GM13977 (cell line): ENCODE measurements around the gene GIT2.
"Not testable (repeated sequence)": the region's sequence is repeated elsewhere in the genome, so short reads cannot be mapped to it uniquely, and the experiment has no call there.

Source experiments
- DNase-seq: peaks from one replicate; pipeline ENCODE4 v3.0.0; 2012; ENCODE audit warnings: low spot score
- in situ Hi-C: fragments of 300-500 bp; cut with MboI; formaldehyde crosslinking; loops from one replicate; pipeline ENCODE4 v1.12.0; 2022; ENCODE audit warnings: low sequenced_read_pairs, low pct_unique_long_range_greater_than_20kb, mixed read lengths, inconsistent platforms; ENCODE audit not compliant: unreplicated experiment
- TF ChIP-seq, protein P1 (sequence below): IDR thresholded peaks from 2 replicates; pipeline ENCODE4 v1.5.1; 2012; ENCODE audit warnings: mild to moderate bottlenecking, control low read depth; ENCODE audit not compliant: insufficient read depth; ENCODE audit errors: extremely low read depth, missing control alignments

Gene GIT2

DNA sequence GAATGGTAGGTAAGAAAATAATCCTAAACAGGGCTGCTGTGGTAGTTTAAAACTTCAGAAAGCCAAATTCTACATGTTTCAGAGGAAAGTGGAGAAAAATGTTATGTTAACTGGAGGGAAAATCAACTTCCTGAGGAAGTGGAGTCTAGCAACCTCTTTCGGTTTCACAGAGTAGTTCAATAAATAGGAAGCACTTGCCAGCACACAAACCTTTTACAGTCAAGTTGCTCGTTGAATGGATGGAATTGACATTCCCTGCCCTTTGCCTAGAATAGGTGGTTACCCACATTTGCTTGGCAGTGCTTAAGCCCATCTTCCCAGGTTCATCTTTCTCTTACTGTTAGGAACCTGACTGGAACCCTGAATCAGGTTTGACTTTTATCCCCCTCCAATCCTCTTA, 19.0 kb upstream of the GIT2 start:
- in situ Hi-C loops: no loop called here
- TF ChIP-seq, protein P1, sequence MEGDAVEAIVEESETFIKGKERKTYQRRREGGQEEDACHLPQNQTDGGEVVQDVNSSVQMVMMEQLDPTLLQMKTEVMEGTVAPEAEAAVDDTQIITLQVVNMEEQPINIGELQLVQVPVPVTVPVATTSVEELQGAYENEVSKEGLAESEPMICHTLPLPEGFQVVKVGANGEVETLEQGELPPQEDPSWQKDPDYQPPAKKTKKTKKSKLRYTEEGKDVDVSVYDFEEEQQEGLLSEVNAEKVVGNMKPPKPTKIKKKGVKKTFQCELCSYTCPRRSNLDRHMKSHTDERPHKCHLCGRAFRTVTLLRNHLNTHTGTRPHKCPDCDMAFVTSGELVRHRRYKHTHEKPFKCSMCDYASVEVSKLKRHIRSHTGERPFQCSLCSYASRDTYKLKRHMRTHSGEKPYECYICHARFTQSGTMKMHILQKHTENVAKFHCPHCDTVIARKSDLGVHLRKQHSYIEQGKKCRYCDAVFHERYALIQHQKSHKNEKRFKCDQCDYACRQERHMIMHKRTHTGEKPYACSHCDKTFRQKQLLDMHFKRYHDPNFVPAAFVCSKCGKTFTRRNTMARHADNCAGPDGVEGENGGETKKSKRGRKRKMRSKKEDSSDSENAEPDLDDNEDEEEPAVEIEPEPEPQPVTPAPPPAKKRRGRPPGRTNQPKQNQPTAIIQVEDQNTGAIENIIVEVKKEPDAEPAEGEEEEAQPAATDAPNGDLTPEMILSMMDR: no peak
- no peak for DNase-seq

- in situ Hi-C loops: no loop called here
- no peak for DNase-seq
- TF ChIP-seq, protein P1: no peak
Observed at GRCh38 chr12:110012659-110013058, 16.5 kb upstream of the GIT2 start.

GRCh38 chr12:110012137-110012536, 16.0 kb upstream of the GIT2 start:
- in situ Hi-C loops: no loop called here
- TF ChIP-seq, protein P1: no peak
- DNase-seq: peak; percentile 41

GRCh38 chr12:110010853-110011723, 14.9 kb upstream of the GIT2 start:
- DNase-seq: no peak
- TF ChIP-seq, protein P1: no peak
- in situ Hi-C loops: no loop called here

DNA sequence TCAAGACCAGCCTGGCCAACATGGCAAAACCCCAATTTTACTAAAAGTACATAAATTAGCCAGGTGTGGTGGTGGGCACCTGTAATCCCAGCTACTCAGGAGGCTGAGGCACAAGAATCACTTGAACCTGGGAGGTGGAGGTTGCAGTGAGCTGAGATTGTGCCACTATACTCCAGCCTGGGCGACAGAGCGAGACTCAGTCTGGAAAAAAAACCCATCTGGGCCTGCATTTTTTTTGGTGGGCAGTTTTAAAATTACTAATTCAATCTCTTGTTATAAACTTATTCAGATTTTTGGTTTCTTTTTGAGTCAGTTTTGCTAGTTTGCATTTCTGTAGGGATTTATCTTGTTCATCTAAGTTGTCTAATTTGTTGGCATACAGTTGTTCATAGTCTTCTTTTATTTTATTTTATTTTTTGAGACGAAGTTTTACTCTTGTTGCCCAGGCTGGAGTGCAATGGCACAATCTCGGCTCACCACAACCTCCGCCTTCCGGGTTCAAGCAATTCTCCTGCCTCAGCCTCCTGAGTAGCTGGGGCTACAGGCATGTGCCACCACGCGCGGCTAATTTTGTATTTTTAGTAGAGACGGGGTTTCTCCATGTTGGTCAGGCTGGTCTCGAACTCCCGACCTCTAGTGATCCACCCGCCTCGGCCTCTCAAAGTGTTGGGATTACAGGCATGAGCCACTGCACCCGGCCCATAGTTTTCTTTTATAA, 12.7 kb upstream of the GIT2 start:
- in situ Hi-C loops, DNase-seq: not testable (repeated sequence)

- TF ChIP-seq, protein P1: no peak
- in situ Hi-C loops: no loop called here
- DNase-seq: no peak
Observed at GRCh38 chr12:110007881-110008280, 11.7 kb upstream of the GIT2 start.

- no peak for DNase-seq
- TF ChIP-seq, protein P1: no peak
- in situ Hi-C loops: no loop called here
Observed at GRCh38 chr12:110006115-110006514, 9.9 kb upstream of the GIT2 start.
